Measurements from ENCODE around the gene SEC14L5. TPM values are rescaled to one million over a fixed set of nuclear protein-coding genes. Genes with fewer than 3 reads are reported as not detected.

SEC14L5 gene
- total RNA-seq, 1 experiment from 2014 or later: 2.3 TPM

DNA sequence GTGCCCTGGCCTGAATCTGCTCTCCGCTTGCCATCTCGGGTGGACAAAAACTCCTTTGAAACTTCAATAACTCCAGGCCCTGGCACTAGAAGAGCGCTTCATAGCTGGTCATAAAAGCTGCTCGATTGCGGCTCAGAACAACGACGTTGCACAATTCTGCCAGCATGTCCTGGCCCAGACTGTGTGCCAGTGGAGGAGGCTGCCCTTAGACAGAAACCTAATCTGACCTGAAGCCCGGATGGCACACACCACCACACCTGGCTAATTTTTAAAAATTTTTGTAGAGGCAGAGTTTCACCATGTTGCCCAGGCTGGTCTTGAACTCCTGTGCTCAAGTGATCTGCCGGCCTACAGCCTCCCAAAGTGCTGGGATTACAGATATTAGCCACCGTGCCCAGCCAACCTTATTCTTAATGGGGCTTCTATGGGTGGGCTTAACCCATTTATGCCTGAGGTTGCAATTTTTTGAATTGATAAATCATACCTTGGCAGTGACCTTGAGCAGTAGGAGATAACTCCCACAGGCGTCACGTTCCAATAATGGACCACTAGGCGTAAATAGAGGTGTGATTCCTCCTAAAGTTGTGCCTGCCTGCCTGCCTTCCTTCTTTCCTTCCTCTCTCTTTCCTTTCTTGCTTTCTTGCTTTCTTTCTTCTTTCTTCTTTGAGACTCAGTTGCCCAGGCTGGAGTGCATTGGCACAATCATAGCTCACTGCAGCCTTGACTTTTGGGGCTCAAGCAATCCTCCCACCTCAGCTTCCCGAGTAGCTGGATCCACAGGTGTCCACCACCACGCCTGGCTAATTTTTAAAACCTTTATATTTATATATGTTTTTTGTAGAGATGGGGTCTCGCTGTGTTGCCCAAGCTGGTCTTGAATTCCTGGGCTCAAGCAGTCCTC lies 20.1 kb upstream of the SEC14L5 start:
- H3K27ac Mint-ChIP-seq: peak overlapping the region; percentile 80
- peak overlapping the region; percentile 64 for H3K4me3 Mint-ChIP-seq
- DNase-seq (ENCODE audit: low spot score) (no peak), ATAC-seq (no peak)
- H3K27me3 Mint-ChIP-seq (ENCODE audit: low read depth): peaks cover 6% of the 10 kb centered on the region
- CTCF ChIA-PET: interaction anchor here (0.7 to 2.9 kb wide), 4 partner anchors 16 to 121 kb away, joined by 4 to 13 read pairs (median 5); partner anchors contain the start of gene SEC14L5
- no peaks in the 10 kb centered on the region for H3K9me3 Mint-ChIP-seq
- H3K36me3 Mint-ChIP-seq: no peaks in the 10 kb centered on the region
- H3K4me1 Mint-ChIP-seq: peaks cover 19% of the 10 kb centered on the region
- no peak for TF ChIP-seq ETV6 (CRISPR knock-in tag; IDR thresholded peaks at IDR 0.05)
- TF ChIP-seq ZNF263 (CRISPR knock-in tag; IDR thresholded peaks at IDR 0.05; ENCODE audit: low read depth): no peak
- no peak for TF ChIP-seq RORB (CRISPR knock-in tag; IDR thresholded peaks at IDR 0.05)
- TF ChIP-seq STAT6 (CRISPR knock-in tag; conservative IDR thresholded peaks at IDR 0.05; ENCODE audit: low read depth): no peak
- TF ChIP-seq JUN (CRISPR knock-in tag; IDR thresholded peaks at IDR 0.05): no peak
- TF ChIP-seq MLX (CRISPR knock-in tag; IDR thresholded peaks at IDR 0.05): no peak
- no peak for TF ChIP-seq ZSCAN18 (CRISPR knock-in tag; IDR thresholded peaks at IDR 0.05)
- no peak for TF ChIP-seq NFATC4 (CRISPR knock-in tag; IDR thresholded peaks at IDR 0.05)
- TF ChIP-seq, protein P1, sequence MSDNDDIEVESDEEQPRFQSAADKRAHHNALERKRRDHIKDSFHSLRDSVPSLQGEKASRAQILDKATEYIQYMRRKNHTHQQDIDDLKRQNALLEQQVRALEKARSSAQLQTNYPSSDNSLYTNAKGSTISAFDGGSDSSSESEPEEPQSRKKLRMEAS (CRISPR knock-in tag; IDR thresholded peaks at IDR 0.05): no peak
- TF ChIP-seq, protein P2, sequence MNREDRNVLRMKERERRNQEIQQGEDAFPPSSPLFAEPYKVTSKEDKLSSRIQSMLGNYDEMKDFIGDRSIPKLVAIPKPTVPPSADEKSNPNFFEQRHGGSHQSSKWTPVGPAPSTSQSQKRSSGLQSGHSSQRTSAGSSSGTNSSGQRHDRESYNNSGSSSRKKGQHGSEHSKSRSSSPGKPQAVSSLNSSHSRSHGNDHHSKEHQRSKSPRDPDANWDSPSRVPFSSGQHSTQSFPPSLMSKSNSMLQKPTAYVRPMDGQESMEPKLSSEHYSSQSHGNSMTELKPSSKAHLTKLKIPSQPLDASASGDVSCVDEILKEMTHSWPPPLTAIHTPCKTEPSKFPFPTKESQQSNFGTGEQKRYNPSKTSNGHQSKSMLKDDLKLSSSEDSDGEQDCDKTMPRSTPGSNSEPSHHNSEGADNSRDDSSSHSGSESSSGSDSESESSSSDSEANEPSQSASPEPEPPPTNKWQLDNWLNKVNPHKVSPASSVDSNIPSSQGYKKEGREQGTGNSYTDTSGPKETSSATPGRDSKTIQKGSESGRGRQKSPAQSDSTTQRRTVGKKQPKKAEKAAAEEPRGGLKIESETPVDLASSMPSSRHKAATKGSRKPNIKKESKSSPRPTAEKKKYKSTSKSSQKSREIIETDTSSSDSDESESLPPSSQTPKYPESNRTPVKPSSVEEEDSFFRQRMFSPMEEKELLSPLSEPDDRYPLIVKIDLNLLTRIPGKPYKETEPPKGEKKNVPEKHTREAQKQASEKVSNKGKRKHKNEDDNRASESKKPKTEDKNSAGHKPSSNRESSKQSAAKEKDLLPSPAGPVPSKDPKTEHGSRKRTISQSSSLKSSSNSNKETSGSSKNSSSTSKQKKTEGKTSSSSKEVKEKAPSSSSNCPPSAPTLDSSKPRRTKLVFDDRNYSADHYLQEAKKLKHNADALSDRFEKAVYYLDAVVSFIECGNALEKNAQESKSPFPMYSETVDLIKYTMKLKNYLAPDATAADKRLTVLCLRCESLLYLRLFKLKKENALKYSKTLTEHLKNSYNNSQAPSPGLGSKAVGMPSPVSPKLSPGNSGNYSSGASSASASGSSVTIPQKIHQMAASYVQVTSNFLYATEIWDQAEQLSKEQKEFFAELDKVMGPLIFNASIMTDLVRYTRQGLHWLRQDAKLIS (CRISPR knock-in tag; IDR thresholded peaks at IDR 0.05; ENCODE audit: borderline replicate concordance): no peak
- TF ChIP-seq, protein P3, sequence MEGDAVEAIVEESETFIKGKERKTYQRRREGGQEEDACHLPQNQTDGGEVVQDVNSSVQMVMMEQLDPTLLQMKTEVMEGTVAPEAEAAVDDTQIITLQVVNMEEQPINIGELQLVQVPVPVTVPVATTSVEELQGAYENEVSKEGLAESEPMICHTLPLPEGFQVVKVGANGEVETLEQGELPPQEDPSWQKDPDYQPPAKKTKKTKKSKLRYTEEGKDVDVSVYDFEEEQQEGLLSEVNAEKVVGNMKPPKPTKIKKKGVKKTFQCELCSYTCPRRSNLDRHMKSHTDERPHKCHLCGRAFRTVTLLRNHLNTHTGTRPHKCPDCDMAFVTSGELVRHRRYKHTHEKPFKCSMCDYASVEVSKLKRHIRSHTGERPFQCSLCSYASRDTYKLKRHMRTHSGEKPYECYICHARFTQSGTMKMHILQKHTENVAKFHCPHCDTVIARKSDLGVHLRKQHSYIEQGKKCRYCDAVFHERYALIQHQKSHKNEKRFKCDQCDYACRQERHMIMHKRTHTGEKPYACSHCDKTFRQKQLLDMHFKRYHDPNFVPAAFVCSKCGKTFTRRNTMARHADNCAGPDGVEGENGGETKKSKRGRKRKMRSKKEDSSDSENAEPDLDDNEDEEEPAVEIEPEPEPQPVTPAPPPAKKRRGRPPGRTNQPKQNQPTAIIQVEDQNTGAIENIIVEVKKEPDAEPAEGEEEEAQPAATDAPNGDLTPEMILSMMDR (IDR thresholded peaks at IDR 0.05): no peak
- no peak for TF ChIP-seq FOXJ3 (CRISPR knock-in tag; IDR thresholded peaks at IDR 0.05; ENCODE audit: borderline replicate concordance)
- TF ChIP-seq ARID4B (CRISPR knock-in tag; IDR thresholded peaks at IDR 0.05; ENCODE audit: borderline replicate concordance): no peak
- no peak for TF ChIP-seq KAT7 (CRISPR knock-in tag; IDR thresholded peaks at IDR 0.05; ENCODE audit: borderline replicate concordance)
- no peak for TF ChIP-seq ERG (CRISPR knock-in tag; IDR thresholded peaks at IDR 0.05)
- POLR2A ChIA-PET: interaction anchor here (0.8 to 1.7 kb wide), 2 partner anchors 10 to 204 kb away, joined by 3 read pairs; partner anchors contain the start of genes ANKS3 and DNAAF8
